Measurements from ENCODE around the gene FZD7.

FZD7 gene

DNA sequence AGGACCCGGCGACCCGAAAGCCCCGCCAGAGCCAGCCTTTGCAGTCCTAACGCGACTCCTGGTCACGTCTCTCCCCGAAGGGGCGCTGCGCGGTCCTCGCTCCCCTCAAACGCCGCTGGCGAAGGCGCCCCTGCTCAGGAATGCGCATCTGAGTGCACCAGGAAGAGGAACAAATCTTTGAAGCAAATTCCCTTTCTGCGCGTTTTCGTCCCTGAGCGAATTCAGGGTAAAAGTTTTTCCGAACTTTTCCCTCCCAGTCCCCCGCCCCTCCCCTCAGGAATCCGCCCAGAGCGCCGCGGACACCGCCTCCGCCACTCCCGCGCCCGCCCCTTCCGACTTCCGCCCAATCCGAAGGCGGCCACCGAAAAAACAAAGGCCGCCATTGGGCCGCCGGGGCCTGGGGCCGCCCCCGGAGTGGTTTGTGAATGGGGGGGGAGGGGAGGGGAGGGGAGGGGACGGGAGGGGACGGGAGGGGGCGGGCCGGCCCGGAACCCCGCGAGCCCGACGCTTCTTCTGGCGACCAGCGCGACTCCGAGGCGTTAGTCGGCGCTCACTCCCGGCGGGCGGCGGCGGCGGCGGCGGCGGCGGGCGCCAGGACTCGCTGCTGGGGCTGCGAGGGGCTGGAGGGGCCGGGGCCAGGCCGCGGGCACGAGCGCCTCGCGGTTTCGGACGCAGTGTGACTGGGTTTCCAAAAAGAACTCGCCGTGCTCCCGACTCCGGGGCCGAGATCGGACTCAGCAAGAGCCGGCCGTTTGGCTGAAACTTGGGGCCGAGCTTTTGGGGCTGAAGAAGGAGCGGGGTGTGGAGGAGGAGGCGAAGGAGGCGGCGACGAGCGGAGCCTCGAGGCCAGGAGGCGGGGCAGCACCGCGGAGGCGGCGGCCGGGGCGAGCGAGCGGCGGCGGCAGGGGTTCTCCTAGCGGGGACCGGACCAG lies at the start of gene FZD7:
FZD7 (plus strand) TSS at position 539 of the 932 bp plus-strand sequence. CDS start 793 bp downstream, outside the sequence.
- TF ChIP-seq POLR2A (IDR thresholded peaks at IDR 0.05; ENCODE audit: low read length) (no peak), GATA1 (IDR thresholded peaks at IDR 0.05; ENCODE audit: low read depth, low read length) (no peak)
- DNase-seq = peak; percentile 86 to 92

DNA sequence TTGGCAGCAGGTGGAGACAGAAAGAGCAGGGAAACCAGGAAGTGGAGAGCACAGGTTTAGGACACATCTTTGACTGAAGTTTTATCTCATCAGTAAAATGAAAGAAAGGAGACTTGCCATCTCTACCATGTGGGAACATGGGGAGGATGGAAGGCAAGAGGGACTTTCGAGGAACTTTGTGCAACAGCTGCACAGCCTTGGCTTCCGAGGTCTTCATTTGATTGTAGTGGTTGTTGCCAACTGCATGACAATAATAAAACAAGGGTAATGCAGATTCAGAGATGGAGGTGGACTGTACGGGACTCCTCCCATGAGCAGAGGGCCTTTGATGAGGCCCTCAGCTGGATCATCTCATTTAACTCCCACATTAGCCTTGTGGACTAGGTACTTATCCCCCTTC lies 49.3 kb upstream of the FZD7 start:
- TF ChIP-seq GATA1 (IDR thresholded peaks at IDR 0.05; ENCODE audit: low read depth, low read length) (no peak), POLR2A (IDR thresholded peaks at IDR 0.05; ENCODE audit: low read length) (no peak)
- no peak for DNase-seq

DNA sequence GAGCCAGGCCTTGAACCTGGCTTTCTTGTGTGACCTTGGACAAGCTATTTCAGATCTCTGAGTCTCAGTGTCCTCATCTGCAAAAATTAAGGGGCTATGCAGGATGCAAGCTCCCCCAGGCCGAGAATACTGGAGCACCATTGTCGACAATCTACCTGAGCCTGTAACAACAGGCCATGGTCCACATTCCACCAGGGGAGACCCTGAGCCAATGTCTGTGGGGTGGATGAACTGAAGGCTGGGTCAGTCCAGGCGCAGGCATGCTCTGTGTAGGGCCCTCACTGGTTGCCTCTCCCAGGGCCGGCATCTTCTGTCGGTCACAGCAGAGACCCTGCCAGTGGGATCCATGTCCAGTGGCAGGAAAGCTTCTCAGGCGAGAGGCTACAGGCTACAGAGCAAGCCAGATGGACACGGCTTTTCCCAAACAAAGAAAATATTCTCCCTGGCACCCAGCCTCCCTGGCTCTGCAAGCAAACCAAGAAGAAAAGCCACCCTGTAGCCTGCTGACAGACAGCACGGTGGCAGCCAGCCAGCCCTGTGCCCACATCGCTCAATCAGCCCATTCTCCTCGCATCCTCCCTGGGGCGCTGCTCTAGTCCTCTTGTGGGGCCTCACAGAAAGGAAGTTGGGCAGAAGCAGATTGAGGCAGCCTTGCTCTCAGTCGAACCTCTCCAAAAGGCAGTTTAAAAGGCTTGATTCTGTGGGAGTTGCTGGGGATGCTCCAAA lies 48.7 kb upstream of the FZD7 start:
- DNase-seq = no peak
- no peak for TF ChIP-seq POLR2A (IDR thresholded peaks at IDR 0.05; ENCODE audit: low read length)
- TF ChIP-seq GATA1 (IDR thresholded peaks at IDR 0.05; ENCODE audit: low read depth, low read length) = no peak

DNA sequence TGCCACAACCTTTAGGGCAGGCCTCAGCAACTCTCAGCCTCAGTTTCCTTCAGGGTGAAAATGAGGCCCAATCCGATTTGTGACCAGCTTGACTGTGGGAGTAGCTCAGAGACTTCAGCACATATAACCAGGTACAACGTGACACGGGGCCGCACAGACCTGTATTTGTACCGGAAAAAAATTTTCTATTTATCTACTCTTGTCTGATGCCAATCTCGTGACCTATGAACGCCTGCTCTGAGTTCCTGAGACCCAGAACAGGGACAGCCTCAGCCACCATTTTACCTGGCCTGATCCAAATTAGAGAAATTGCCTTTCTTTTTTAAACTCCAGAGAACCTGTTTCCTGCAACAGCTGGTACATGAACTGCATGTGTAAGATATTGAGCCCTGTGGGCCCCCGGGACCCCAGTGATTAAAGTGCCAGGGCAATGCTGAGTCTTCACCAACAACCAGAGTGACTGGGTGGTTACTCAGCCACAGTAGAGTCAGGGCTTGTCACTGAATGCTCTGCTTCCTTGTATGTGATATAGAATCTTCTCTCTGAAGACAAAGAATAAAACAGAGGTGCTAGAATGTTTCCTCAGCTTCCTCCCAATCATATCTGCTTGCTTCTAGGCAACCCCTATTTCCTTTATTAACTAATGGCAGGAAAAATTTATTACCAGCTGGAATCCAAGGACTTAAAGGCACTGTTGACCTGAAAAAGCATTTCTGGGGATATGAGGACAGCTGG lies 47.8 kb upstream of the FZD7 start:
- TF ChIP-seq POLR2A (IDR thresholded peaks at IDR 0.05; ENCODE audit: low read length) = no peak
- TF ChIP-seq GATA1 (IDR thresholded peaks at IDR 0.05; ENCODE audit: low read depth, low read length) = no peak
- DNase-seq = no peak

DNA sequence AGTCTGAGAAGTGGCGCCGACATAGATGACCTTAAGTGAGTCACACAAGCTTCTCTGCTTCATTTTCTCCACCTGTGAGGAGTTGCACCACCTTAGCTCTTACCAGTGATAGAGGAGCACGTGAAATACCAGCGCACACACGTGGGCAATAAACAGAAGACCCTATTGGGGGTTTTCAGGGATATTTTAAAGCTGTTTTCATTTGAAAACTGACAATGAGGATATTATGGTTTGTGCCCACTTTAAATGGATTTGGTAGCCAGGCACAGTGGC lies 47.3 kb upstream of the FZD7 start:
- TF ChIP-seq POLR2A (IDR thresholded peaks at IDR 0.05; ENCODE audit: low read length) = no peak
- TF ChIP-seq GATA1 (IDR thresholded peaks at IDR 0.05; ENCODE audit: low read depth, low read length) = no peak
- DNase-seq = no peak

DNA sequence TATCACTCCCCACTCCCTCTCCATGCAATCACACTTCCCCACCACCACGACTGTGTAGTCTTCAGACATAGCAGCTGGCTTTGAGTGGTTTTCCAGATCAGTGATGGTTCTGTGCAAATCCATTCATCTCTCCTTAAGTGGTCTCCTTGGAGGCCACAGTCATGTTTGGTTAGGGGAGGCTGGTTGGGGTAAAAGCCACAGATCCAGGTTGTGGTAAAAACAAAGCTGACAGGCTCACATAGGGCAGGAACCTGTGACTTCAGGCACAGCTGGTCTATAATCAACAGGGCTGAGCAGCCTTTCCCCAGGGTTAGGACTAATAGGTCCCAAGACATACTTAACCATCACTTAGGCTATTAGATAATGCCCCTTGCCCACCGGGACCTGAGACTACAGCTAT lies 46.2 kb upstream of the FZD7 start:
- DNase-seq = no peak
- TF ChIP-seq POLR2A (IDR thresholded peaks at IDR 0.05; ENCODE audit: low read length) = no peak
- TF ChIP-seq GATA1 (IDR thresholded peaks at IDR 0.05; ENCODE audit: low read depth, low read length) = no peak

DNA sequence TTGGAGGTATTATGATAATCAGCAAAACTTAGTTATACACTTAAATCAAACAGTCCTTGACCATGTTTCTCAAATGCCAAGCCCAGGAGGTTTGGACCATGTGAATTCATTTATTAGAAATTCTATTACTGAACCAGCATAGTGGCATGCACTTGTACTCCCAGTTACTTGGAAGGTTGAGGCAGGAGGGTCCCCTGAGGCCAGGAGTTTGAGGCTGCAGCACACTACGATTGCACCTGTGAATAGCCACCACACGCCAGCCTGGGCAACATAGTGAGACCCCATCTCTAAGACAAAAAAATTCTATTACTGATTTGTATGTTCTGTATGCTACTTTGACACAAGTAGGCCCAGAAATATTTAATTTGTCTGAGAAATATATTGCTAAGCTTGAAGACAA lies 43.6 kb upstream of the FZD7 start:
- no peak for TF ChIP-seq POLR2A (IDR thresholded peaks at IDR 0.05; ENCODE audit: low read length)
- no peak for TF ChIP-seq GATA1 (IDR thresholded peaks at IDR 0.05; ENCODE audit: low read depth, low read length)
- DNase-seq = no peak

DNA sequence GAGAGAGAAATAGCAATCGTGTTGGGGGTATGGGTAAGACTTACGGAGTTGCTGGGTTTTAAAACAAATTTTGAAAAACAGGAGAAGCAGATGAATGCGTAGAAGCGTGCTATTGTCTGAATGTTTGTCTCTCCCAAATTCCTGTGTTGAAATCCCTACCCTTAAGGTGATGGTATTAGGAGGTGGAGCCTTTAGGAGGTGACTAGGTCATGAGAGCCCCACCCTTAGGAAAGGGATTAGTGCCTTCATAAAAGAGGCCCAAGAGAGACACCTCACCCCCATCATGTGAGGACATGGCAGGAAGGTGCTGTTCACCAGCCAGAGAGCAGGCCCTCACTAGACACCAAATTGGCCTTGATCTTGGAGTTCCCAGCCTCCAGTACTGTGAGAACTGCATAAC lies 40.7 kb upstream of the FZD7 start:
- no peak for DNase-seq
- TF ChIP-seq POLR2A (IDR thresholded peaks at IDR 0.05; ENCODE audit: low read length) (no peak), GATA1 (IDR thresholded peaks at IDR 0.05; ENCODE audit: low read depth, low read length) (no peak)

DNA sequence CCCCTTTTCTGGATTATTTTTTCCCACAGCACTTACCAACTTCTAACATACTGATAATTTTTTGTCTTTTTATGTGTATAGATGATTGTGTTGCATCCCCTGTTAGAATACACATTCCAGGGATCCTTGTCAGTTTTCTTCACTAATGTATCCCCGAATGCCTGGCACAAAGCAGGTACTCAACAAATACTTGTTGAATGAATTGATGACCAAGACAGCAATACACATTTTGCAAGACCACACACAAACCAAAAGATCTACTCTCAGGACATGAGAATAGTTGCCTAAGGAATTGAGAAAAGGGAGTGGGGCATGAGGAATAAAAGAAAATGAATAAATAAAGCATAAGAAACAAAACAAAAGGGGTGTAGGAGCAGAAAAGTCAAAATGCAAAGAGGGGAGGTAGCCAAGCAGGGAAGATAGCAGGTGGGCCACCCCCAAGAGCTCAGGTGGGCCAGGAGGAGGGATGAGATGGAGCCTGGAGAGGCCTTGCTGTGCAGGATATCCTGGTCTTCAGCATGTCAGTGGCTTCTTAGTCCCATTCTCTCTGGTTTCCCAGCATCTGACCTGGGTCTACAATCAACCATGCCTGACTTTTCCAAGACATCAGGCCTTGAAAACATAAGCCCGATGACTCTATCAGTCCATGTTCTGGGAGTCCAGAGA lies 38.5 kb upstream of the FZD7 start:
- no peak for DNase-seq
- no peak for TF ChIP-seq GATA1 (IDR thresholded peaks at IDR 0.05; ENCODE audit: low read depth, low read length)
- no peak for TF ChIP-seq POLR2A (IDR thresholded peaks at IDR 0.05; ENCODE audit: low read length)

DNA sequence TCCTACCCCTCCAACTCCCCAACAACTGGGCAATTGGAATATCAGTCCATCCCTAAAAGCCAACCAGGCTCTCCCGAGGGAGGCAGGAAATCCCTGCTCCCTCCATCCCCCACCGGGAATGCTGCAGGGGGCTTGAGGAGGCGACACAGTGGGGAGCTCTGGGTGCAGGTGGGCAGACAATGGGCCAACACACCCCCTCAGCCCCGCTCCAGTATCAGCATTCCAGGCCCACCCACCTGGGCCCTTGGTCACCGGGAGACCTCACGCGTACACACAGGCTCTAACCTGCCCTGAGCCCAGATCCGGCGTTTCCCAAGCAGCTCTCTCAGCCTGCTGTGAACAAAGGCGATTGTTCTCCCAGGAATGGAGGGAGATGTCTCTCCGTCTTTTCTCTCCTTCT lies 37.6 kb upstream of the FZD7 start:
- no peak for TF ChIP-seq POLR2A (IDR thresholded peaks at IDR 0.05; ENCODE audit: low read length)
- TF ChIP-seq GATA1 (IDR thresholded peaks at IDR 0.05; ENCODE audit: low read depth, low read length) = no peak

DNA sequence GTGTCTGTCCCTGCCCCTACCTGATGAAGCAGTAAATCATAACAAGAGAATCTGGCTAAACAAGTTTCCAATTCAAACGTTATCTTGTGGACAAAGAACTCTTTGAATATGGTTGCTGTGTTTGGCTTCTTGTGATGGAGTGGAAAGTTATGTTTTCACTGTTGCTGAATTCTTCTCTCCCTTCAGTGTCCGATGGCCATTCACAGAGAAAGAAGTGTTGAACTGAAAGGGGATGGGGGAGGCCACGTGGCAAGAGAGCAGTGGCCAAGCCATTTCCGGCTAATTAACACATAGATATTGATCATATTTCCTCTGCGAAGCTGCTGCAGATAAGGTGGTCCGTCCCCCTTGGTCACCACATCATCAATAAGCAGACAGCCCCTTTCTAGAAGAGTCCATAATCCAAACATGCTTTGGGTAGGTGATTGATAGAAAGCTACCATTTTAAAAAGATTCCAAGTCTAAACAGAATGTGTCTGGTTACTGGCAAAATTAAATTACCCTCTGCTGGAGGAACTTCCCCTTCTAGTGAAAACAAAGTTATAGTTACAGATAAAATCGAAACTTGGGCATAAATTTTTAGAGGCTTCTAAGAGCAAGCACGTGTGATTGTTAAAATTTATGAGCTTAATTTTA lies 36.9 kb upstream of the FZD7 start:
- TF ChIP-seq GATA1 (IDR thresholded peaks at IDR 0.05; ENCODE audit: low read depth, low read length) = no peak
- TF ChIP-seq POLR2A (IDR thresholded peaks at IDR 0.05; ENCODE audit: low read length) = no peak
- no peak for DNase-seq

More for the DNA sequence above, 37.6 kb upstream of the FZD7 start:
- no peak for DNase-seq

DNA sequence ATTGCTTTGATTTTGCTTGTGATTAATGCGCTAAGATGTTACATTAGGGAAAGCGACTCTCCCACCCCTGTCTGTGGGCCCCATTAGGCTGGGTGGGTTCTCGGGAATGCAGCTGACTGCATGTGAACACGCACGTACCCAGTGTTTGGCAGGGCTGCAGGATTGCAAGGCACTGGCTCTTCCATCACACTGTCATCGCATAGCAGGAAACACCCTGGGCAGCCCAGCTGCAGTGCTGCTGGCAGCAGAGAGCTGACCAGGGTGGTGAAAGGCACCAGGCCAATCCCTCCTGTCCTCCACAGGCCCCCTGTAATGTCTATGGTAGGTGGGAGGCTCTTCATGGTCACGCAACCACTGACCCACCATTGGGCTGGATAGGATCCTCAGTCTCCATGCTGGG lies 34.4 kb upstream of the FZD7 start:
- TF ChIP-seq POLR2A (IDR thresholded peaks at IDR 0.05; ENCODE audit: low read length) (no peak), GATA1 (IDR thresholded peaks at IDR 0.05; ENCODE audit: low read depth, low read length) (no peak)

DNA sequence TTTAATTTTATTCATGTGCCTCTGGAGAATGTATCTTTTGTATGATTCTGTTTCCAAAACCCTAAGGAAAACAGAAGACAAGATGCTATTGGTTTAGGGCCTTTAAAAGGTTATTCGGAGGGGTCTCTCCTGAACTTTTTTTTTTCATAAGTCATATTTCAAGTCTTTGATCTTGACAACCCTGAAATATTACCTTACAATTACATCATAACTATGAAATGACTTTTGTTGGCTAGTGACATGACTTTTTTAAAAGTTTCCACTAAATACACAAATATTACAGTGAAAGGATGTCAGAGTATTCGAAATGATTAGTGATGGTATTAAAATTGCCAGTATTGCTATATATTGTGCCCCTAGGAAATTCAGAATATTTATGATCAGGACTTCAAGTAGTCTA lies 31.8 kb upstream of the FZD7 start:
- TF ChIP-seq POLR2A (IDR thresholded peaks at IDR 0.05; ENCODE audit: low read length) (no peak), GATA1 (IDR thresholded peaks at IDR 0.05; ENCODE audit: low read depth, low read length) (no peak)

More for the DNA sequence above, 34.4 kb upstream of the FZD7 start:
- DNase-seq = no peak

More for the DNA sequence above, 31.8 kb upstream of the FZD7 start:
- no peak for DNase-seq

Data from erythroblast (primary cell).